GM12865 (cell line): Measurements from ENCODE around the gene RAB20.
"Not testable (repeated sequence)": the region's sequence is repeated elsewhere in the genome, so short reads cannot be mapped to it uniquely, and the experiment has no call there.

Source experiments
- DNase-seq: peaks from one replicate; pipeline ENCODE4 v3.0.0; 2010; ENCODE audit warnings: low read depth
- H3K4me3 ChIP-seq: 2 replicates; pipeline ENCODE4 v1.5.1; 2011; ENCODE audit warnings: mild to moderate bottlenecking, low read depth, low read length, control low read depth
- TF ChIP-seq, protein P1 (sequence below): IDR thresholded peaks from 2 replicates; pipeline ENCODE4 v1.5.1; 2011; ENCODE audit warnings: low read length, control low read depth, low read depth, inconsistent platforms; ENCODE audit not compliant: insufficient read depth; ENCODE audit errors: missing control alignments

The RAB20 gene

DNA sequence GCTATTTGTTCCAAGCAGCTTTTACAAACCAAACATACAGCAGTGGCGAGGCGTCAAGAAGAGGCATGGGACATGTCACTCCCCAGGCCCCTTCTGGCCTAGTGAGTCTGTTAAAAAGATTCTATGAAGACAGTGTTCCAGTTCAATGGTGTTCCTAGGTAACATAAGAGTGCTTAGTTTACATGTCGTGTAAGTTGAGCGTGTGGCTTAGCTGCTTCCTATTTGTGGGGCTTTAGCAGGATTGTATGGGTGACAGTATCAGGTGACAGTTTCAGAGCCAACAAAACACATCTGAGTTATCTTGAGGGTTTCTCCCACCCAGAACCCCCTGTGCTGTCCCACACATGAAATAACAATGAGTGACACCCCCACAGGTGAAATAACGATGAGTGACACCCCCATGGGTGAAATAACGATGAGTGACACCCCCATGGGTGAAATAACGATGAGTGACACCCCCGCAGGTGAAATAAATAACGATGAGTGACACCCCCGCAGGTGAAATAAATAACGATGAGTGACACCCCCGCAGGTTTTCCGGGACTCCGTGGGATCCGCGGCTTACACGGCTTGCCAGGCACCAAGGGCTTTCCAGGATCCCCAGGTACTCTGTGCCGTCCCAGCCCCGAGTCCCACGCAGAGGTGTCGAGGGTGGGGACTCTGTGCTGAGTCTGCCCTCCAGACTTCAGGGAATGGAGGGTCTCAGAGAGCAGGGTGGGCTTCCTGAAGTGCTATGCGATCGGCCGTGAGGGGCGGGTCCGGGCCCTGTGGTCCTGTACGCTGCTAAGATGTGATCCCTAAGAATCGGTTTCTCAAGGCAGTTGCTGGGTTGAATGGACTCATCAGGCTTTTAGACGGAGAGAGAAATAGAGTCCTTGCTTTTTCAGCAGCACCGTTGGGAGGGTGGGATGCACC, 68.6 kb downstream of the RAB20 start:
- no peak for DNase-seq
- TF ChIP-seq, protein P1, sequence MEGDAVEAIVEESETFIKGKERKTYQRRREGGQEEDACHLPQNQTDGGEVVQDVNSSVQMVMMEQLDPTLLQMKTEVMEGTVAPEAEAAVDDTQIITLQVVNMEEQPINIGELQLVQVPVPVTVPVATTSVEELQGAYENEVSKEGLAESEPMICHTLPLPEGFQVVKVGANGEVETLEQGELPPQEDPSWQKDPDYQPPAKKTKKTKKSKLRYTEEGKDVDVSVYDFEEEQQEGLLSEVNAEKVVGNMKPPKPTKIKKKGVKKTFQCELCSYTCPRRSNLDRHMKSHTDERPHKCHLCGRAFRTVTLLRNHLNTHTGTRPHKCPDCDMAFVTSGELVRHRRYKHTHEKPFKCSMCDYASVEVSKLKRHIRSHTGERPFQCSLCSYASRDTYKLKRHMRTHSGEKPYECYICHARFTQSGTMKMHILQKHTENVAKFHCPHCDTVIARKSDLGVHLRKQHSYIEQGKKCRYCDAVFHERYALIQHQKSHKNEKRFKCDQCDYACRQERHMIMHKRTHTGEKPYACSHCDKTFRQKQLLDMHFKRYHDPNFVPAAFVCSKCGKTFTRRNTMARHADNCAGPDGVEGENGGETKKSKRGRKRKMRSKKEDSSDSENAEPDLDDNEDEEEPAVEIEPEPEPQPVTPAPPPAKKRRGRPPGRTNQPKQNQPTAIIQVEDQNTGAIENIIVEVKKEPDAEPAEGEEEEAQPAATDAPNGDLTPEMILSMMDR = no peak
- no peak overlapping the region for H3K4me3 ChIP-seq

DNA sequence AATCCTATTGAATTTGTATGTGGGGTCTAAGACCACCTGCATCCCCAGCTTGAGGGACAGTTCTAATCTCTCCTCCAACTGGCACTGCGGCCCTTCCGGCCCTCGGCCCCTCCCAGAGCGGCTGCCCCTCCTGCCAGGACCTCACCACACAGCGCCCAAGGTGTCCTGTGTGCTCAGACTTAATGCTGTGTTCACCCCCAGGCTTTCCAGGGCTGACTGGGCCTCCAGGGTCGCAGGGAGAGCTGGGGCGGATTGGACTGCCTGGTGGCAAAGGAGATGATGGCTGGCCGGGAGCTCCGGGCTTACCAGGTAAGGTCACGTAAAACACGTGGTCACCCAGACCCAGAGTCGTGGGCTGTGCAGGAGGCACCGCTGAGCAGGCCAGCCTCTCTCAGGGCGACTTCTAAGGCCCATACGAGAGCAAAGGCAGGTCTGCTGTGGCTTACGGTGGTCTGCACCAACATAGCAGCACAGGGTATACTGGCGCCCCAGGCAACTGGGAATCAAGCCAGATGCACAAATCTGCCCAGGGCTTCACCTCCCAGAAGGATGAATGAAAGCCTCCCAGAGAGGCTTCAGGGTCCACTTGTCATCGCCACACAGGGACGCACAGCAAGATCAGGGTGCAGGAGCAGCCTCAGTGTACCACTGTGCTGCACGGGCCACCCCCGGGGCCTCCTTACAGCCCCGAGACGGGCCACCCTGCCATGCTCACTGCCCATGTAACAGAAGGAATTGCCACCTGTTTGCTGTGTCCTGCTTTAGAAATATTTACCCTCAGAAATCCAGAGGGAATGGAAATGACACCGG, 69.4 kb downstream of the RAB20 start:
- no peak for DNase-seq
- TF ChIP-seq, protein P1 = no peak
- no peak overlapping the region for H3K4me3 ChIP-seq

DNA sequence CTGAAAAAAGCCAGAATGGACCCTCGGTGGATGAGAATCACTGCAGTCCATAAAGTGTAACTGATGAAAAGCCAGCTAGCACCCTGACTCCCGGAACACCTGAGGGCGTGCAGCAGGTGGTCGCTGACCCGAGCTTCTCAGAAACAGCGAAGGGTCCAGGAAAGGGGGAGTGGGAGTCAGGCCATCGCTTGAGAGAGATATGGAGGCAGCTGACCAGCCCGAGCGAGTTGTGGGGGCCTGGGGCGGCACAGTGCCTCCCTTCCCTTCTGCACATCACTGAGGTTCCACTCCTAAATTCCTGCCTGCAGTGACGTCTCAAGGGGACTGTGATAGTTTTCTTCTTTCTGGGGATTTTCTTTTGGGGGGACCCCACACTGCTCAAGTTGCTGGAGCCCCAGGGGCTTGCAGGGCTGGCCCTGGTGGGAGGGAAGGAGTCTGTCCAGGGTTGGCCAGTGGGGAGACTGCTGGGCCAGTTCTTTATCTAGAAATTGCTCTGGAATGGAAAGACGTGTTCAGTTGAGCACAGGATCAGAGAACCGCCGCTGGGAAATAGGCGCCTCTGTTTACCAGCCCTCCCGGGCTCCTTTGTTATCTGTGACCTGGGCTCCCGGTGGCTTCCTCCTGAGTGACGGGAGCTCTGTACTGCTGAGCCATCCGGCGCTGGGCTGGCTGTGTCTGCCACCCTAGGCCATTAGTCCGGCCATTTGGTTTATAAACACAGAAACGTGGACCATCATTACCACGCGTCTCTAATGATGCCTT, 71.3 kb downstream of the RAB20 start:
- H3K4me3 ChIP-seq = no peak overlapping the region
- DNase-seq = no peak
- TF ChIP-seq, protein P1 = no peak

DNA sequence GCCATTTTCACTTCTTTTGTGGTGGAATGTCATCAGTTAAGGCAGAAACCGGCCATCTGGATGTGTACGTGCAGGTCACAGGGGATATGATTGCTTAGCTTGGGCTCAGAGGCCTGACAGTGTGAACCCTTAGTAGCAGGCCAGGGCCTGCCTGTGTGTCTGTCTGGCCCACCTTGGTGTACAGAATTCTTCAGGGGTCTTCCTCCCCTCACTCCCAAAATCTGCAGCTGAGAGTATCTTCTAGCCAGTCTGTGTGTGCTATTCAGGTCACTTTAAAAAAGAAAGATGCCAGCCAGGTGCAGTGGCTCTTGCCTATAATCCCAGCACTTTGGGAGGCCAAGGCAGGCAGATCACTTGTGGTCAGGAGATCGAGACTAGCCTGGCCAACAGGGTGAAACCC, 74.6 kb downstream of the RAB20 start:
- not testable (repeated sequence) for H3K4me3 ChIP-seq, DNase-seq

DNA sequence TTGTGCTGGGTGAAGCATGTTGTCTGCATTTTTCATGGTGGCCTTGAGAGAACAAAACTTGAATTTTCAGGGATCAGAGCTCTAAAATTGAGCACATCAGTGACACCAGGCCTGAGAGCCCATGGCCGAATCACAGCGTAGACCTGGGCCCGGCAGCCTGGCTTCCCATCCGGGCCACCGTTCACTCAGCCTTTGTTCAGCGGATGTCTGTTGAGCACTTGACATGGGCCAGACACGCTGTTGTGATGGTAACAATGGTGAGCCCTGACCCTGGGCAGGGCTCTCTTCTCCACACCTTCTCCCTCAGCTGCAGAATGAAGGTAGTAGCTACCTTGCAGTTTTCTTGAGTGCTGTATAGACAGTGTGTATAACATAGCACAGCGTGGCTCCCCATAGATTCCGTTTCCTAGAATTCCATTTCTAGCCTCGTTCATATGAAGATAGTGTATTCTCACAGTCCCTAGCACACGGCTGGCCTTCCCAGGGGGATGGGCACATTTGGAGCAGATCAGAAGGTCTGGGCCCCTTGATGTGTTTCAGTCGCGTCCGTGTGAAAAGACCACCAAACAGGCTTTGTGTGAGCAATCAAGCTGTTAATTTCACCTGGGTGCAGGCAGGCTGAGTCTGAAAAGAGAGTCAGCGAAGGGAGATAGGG, 75.3 kb downstream of the RAB20 start:
- TF ChIP-seq, protein P1 = no peak
- no peak overlapping the region for H3K4me3 ChIP-seq
- no peak for DNase-seq

DNA sequence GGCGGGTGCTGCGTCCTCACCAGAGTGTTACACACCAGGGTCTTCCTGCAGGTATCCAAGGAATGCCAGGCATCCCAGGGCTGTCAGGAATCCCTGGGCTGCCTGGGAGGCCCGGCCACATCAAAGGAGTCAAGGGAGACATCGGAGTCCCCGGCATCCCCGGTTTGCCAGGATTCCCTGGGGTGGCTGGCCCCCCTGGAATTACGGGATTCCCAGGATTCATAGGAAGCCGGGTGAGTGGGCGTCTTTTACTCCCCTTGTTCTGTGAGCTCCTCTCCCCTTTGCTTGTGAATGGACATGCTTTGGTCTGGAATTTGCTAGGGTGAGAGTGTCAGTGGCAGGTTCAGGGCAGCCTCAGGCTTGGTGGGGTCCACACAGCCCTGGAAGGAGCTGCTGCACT, 75.9 kb downstream of the RAB20 start:
- DNase-seq = no peak
- H3K4me3 ChIP-seq = no peak overlapping the region
- TF ChIP-seq, protein P1 = no peak
